ENCODE measurements around the gene HSD11B2.

DNA sequence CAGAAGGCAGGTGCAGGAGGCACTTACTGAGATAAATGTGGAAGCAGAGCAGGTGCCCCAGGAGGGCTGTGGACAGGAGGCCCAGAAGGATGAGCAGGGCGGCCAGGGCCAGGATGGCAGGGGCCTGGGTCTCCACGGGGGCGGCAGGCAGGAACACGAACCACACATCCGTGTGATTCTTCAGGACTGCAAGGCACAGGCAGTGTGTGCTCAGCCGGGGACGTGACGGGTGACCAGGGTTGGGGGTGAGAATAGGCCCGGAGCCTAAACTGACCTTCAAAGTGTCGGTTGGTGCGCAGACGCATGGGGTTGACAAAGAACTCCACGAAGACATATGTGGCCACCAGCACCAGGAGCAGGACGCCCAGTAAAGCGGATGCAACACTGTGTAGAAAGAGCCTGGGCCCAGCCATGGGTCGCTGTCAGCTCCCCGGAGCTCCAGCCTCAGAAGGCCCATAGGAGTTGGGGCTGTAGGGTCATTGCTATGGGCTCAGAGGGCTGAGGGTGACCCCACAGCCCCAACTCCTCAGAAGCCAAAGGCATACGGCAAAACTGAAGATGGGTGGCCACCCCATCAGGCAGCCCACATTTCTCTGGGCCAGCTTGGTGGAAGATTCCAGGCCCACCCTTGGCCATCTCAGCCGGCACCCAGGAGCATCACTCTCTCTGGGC is 32.2 kb upstream of the HSD11B2 start:
- TF ChIP-seq NFIC (IDR thresholded peaks at IDR 0.05; ENCODE audit: low read depth, low read length): no peak
- TF ChIP-seq, protein P1, sequence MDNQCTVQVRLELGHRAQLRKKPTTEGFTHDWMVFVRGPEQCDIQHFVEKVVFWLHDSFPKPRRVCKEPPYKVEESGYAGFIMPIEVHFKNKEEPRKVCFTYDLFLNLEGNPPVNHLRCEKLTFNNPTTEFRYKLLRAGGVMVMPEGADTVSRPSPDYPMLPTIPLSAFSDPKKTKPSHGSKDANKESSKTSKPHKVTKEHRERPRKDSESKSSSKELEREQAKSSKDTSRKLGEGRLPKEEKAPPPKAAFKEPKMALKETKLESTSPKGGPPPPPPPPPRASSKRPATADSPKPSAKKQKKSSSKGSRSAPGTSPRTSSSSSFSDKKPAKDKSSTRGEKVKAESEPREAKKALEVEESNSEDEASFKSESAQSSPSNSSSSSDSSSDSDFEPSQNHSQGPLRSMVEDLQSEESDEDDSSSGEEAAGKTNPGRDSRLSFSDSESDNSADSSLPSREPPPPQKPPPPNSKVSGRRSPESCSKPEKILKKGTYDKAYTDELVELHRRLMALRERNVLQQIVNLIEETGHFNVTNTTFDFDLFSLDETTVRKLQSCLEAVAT (IDR thresholded peaks at IDR 0.05): no peak
- TF ChIP-seq, protein P2, sequence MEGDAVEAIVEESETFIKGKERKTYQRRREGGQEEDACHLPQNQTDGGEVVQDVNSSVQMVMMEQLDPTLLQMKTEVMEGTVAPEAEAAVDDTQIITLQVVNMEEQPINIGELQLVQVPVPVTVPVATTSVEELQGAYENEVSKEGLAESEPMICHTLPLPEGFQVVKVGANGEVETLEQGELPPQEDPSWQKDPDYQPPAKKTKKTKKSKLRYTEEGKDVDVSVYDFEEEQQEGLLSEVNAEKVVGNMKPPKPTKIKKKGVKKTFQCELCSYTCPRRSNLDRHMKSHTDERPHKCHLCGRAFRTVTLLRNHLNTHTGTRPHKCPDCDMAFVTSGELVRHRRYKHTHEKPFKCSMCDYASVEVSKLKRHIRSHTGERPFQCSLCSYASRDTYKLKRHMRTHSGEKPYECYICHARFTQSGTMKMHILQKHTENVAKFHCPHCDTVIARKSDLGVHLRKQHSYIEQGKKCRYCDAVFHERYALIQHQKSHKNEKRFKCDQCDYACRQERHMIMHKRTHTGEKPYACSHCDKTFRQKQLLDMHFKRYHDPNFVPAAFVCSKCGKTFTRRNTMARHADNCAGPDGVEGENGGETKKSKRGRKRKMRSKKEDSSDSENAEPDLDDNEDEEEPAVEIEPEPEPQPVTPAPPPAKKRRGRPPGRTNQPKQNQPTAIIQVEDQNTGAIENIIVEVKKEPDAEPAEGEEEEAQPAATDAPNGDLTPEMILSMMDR (IDR thresholded peaks at IDR 0.05 in 2 of 3, conservative IDR thresholded peaks at IDR 0.05 in 1 of 3; ENCODE audit: control insufficient read depth in 2 of 3, extremely low read depth in 1 of 3, insufficient read depth in 1 of 3, low read depth in 3 of 3, low read length in 3 of 3): no peak
- TF ChIP-seq EZH2 (IDR thresholded peaks at IDR 0.05; ENCODE audit: borderline replicate concordance, control insufficient read depth, low read depth, low read length): no peak
- no peak for TF ChIP-seq POLR2A (IDR thresholded peaks at IDR 0.05; ENCODE audit: low read depth, low read length)
- TF ChIP-seq POLR2AphosphoS5 (IDR thresholded peaks at IDR 0.05; ENCODE audit: low read length): no peak
- no peak for TF ChIP-seq HDAC6 (IDR thresholded peaks at IDR 0.05; ENCODE audit: unreplicated experiment)
- TF ChIP-seq, protein P3, sequence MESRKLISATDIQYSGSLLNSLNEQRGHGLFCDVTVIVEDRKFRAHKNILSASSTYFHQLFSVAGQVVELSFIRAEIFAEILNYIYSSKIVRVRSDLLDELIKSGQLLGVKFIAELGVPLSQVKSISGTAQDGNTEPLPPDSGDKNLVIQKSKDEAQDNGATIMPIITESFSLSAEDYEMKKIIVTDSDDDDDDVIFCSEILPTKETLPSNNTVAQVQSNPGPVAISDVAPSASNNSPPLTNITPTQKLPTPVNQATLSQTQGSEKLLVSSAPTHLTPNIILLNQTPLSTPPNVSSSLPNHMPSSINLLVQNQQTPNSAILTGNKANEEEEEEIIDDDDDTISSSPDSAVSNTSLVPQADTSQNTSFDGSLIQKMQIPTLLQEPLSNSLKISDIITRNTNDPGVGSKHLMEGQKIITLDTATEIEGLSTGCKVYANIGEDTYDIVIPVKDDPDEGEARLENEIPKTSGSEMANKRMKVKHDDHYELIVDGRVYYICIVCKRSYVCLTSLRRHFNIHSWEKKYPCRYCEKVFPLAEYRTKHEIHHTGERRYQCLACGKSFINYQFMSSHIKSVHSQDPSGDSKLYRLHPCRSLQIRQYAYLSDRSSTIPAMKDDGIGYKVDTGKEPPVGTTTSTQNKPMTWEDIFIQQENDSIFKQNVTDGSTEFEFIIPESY (IDR thresholded peaks at IDR 0.05): no peak
- no peak for TF ChIP-seq ZNF274 (IDR thresholded peaks at IDR 0.05; ENCODE audit: insufficient read depth, insufficient read length)
- no peak for TF ChIP-seq ZSCAN29 (IDR thresholded peaks at IDR 0.05)
- TF ChIP-seq, protein P4, sequence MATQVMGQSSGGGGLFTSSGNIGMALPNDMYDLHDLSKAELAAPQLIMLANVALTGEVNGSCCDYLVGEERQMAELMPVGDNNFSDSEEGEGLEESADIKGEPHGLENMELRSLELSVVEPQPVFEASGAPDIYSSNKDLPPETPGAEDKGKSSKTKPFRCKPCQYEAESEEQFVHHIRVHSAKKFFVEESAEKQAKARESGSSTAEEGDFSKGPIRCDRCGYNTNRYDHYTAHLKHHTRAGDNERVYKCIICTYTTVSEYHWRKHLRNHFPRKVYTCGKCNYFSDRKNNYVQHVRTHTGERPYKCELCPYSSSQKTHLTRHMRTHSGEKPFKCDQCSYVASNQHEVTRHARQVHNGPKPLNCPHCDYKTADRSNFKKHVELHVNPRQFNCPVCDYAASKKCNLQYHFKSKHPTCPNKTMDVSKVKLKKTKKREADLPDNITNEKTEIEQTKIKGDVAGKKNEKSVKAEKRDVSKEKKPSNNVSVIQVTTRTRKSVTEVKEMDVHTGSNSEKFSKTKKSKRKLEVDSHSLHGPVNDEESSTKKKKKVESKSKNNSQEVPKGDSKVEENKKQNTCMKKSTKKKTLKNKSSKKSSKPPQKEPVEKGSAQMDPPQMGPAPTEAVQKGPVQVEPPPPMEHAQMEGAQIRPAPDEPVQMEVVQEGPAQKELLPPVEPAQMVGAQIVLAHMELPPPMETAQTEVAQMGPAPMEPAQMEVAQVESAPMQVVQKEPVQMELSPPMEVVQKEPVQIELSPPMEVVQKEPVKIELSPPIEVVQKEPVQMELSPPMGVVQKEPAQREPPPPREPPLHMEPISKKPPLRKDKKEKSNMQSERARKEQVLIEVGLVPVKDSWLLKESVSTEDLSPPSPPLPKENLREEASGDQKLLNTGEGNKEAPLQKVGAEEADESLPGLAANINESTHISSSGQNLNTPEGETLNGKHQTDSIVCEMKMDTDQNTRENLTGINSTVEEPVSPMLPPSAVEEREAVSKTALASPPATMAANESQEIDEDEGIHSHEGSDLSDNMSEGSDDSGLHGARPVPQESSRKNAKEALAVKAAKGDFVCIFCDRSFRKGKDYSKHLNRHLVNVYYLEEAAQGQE (IDR thresholded peaks at IDR 0.05; ENCODE audit: low read depth, low read length): no peak
- TF ChIP-seq ZNF24 (IDR thresholded peaks at IDR 0.05): no peak
- no peak for TF ChIP-seq MYC (IDR thresholded peaks at IDR 0.05; ENCODE audit: insufficient read depth, insufficient read length, insufficient replicate concordance, low read length, severe bottlenecking)
